GM12891 (cell line): ENCODE measurements around the gene BMPER.

Source experiments
- POLR2A ChIP-seq: IDR thresholded peaks from 2 replicates; pipeline ENCODE4 v1.6.1; 2011; ENCODE audit warnings: low read depth, low read length, control low read depth
- POLR2AphosphoS5 ChIP-seq: IDR thresholded peaks from 2 replicates; pipeline ENCODE4 v1.6.1; 2011; ENCODE audit warnings: low read depth, low read length, control low read depth

DNA sequence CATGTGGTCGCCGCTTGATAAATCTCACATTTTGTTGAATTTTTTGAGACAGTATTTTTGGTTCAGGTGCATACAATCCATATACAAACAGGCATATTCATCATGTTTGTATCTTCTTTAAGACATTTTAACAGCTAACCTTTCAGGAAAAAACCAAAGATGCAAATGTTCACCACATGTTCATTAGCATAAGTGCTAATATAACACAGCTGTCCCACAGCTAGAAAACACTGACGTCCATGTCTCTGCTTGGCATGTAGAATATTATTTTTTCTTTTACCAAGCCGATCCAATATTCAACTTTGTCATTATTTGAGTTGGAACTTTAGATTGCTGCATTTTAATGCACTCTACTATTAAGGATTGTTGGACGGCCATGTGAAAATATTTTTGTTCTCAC lies 31.2 kb downstream of the BMPER start:
- TF ChIP-seq POLR2AphosphoS5 (no peak), POLR2A (no peak)
